ENCODE data around the gene OR8U1.
"Not testable (repeated sequence)": the region's sequence is repeated elsewhere in the genome, so short reads cannot be mapped to it uniquely, and the experiment has no call there.

OR8U1 gene

GRCh38 chr11:56394381-56394780 lies 19.0 kb downstream of the OR8U1 start:
- DNase-seq (ENCODE audit: low spot score), result no peak
- TF ChIP-seq, protein P1, sequence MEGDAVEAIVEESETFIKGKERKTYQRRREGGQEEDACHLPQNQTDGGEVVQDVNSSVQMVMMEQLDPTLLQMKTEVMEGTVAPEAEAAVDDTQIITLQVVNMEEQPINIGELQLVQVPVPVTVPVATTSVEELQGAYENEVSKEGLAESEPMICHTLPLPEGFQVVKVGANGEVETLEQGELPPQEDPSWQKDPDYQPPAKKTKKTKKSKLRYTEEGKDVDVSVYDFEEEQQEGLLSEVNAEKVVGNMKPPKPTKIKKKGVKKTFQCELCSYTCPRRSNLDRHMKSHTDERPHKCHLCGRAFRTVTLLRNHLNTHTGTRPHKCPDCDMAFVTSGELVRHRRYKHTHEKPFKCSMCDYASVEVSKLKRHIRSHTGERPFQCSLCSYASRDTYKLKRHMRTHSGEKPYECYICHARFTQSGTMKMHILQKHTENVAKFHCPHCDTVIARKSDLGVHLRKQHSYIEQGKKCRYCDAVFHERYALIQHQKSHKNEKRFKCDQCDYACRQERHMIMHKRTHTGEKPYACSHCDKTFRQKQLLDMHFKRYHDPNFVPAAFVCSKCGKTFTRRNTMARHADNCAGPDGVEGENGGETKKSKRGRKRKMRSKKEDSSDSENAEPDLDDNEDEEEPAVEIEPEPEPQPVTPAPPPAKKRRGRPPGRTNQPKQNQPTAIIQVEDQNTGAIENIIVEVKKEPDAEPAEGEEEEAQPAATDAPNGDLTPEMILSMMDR (IDR thresholded peaks at IDR 0.05; ENCODE audit: extremely low read depth, missing control alignments), result no peak

GRCh38 chr11:56396047-56396446 lies 20.6 kb downstream of the OR8U1 start:
- DNase-seq (ENCODE audit: low spot score), result no peak
- TF ChIP-seq, protein P1 (IDR thresholded peaks at IDR 0.05; ENCODE audit: extremely low read depth, missing control alignments), result no peak

- DNase-seq (ENCODE audit: low spot score), result not testable (repeated sequence)
Measured at GRCh38 chr11:56401858-56402461, 26.5 kb downstream of the OR8U1 start.

DNA sequence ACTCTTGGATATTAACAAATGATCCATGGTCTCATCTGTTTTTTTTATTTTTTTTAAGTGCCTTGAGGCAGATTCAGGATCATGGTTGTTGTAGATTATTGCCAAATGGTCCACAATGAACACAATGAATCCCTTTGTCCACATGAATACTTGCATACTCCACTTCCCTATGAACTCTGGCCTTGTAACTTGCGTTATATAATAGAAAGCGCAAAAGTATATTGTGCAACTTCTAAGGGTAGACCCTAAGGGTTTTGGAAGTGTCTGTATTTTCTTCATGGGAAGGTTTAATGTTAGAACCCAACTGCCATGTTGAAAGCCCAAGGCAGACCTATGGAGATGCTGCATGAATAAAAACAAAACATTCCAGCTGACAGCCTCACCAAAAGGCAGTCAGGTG lies 29.0 kb downstream of the OR8U1 start:
- TF ChIP-seq, protein P1 (IDR thresholded peaks at IDR 0.05; ENCODE audit: extremely low read depth, missing control alignments), result no peak
- DNase-seq (ENCODE audit: low spot score), result no peak

- TF ChIP-seq, protein P1 (IDR thresholded peaks at IDR 0.05; ENCODE audit: extremely low read depth, missing control alignments), result no peak
- no peak for DNase-seq (ENCODE audit: low spot score)
Measured at GRCh38 chr11:56410801-56411200, 35.4 kb downstream of the OR8U1 start.

GRCh38 chr11:56412396-56412795 lies 37.0 kb downstream of the OR8U1 start, which contains the start of gene OR5AL1:
Gene OR5AL1 (plus strand): TSS chr11:56412696.
- TF ChIP-seq, protein P1 (IDR thresholded peaks at IDR 0.05; ENCODE audit: extremely low read depth, missing control alignments), result no peak
- no peak for DNase-seq (ENCODE audit: low spot score)

Measured in GM20000 (cell line).